WTC11 (cell line): ENCODE measurements around the gene MRPS15.

Experiments
- NR1H2 ChIP-seq: sonication (generic); formaldehyde crosslinking; IDR thresholded peaks from 2 replicates; pipeline ENCODE4 v1.9.0; 2021; ENCODE audit warnings: mild to moderate bottlenecking, moderate library complexity, missing genetic modification reagents
- TF ChIP-seq, protein P1 (sequence below): fragments of 200-600 bp; IDR thresholded peaks from 2 replicates; pipeline ENCODE4 v1.8.0; 2022; ENCODE audit warnings: antibody characterized with exemption

DNA sequence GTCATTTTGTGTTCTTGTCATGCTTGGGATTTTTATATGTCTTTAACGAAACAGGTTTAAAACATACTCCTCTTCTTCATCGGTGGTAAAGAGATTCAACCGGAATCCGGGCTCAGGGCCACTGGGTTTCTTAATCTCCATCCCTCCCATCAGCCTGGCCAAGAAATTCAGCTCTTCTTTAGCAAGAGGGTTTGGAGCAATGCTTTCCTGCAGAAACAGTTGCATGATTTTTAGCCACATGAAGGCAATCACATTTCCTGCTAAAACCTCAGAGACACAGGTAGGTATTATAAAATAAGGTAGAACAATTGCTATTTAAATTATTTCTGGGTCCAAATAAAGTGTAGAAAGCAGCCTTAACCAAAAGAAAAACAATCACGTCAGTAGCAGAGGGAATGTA is 43.8 kb downstream of the MRPS15 start:
- no peak for TF ChIP-seq NR1H2 (CRISPR knock-in tag)
- TF ChIP-seq, protein P1, sequence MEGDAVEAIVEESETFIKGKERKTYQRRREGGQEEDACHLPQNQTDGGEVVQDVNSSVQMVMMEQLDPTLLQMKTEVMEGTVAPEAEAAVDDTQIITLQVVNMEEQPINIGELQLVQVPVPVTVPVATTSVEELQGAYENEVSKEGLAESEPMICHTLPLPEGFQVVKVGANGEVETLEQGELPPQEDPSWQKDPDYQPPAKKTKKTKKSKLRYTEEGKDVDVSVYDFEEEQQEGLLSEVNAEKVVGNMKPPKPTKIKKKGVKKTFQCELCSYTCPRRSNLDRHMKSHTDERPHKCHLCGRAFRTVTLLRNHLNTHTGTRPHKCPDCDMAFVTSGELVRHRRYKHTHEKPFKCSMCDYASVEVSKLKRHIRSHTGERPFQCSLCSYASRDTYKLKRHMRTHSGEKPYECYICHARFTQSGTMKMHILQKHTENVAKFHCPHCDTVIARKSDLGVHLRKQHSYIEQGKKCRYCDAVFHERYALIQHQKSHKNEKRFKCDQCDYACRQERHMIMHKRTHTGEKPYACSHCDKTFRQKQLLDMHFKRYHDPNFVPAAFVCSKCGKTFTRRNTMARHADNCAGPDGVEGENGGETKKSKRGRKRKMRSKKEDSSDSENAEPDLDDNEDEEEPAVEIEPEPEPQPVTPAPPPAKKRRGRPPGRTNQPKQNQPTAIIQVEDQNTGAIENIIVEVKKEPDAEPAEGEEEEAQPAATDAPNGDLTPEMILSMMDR = no peak
